Right lobe of liver (tissue), 4 donors: Measurements from ENCODE around the gene PLPP4.

Source experiments
- CTCF ChIP-seq, 4 donors: fragments of 200-600 bp in 3 of 4; fragments of 450-650 bp in 1 of 4; IDR thresholded peaks; one replicate each; pipeline versions ENCODE4 v1.5.1 to v1.8.0; 2016 to 2022; ENCODE audit warnings: antibody characterized with exemption in 4 of 4, mild to moderate bottlenecking in 2 of 4
- POLR2A ChIP-seq: fragments of 450-650 bp; IDR thresholded peaks from one replicate; pipeline ENCODE4 v1.6.1; 2017; ENCODE audit warnings: antibody characterized with exemption, mild to moderate bottlenecking
- donor health status: DM: no; HTN: no; CAD: no.
- donor health status: DM: no; HTN: no; CAD: no.
- donor health status: DM: no; HTN: yes; CAD: no.

- TF ChIP-seq POLR2A (no peak), CTCF (IDR thresholded peaks at IDR 0.05) (no peak)
Observed at GRCh38 chr10:120571266-120571665, 114.2 kb downstream of the PLPP4 start.
